Thoracic aorta (tissue), 2 donors: ENCODE data around the gene SMARCC2. TPM values are rescaled to one million over a fixed set of nuclear protein-coding genes. Genes with fewer than 3 reads are reported as not detected.
A peak's percentile ranks its signal among the peaks of the same experiment; 100 is the strongest.

Experiments
- ATAC-seq: fragments of 150-250 bp; one replicate; pipeline ENCODE4 v1.8.0; 2017; ENCODE audit warnings: low read depth; ENCODE audit not compliant: insufficient number of reproducible peaks, low FRiP score
- DNase-seq: peaks from one replicate; pipeline ENCODE4 v3.0.0-alpha.2; 2020; ENCODE audit warnings: low spot score
- H3K27ac ChIP-seq, 2 donors: fragments of 200-600 bp; sonication (generic); 1 replicate in 1 of 2; 2 replicates in 1 of 2; pipeline ENCODE4 v1.5.1; 2016; ENCODE audit warnings: mild to moderate bottlenecking in 2 of 2, moderate library complexity in 2 of 2
- H3K27me3 ChIP-seq: fragments of 200-600 bp; sonication (generic); replicated peaks from 2 replicates; pipeline ENCODE4 v1.6.0; 2016; ENCODE audit warnings: mild to moderate bottlenecking; ENCODE audit not compliant: insufficient read depth
- H3K36me3 ChIP-seq: fragments of 200-600 bp; sonication (generic); one replicate; pipeline ENCODE4 v1.5.1; 2016
- H3K4me1 ChIP-seq, 2 donors: fragments of 200-600 bp; sonication (generic); 1 replicate in 1 of 2; 2 replicates in 1 of 2; pipeline versions ENCODE4 v1.5.1 to v1.6.0; 2016; ENCODE audit warnings: low read depth in 2 of 2, mild to moderate bottlenecking in 1 of 2; ENCODE audit not compliant: control insufficient read depth in 1 of 2
- H3K4me3 ChIP-seq: fragments of 200-600 bp; sonication (generic); 2 replicates; pipeline ENCODE4 v1.5.1; 2016; ENCODE audit warnings: mild to moderate bottlenecking
- H3K9me3 ChIP-seq: fragments of 200-600 bp; sonication (generic); 2 replicates; pipeline ENCODE4 v1.5.1; 2016
- total RNA-seq, 2 donors: library from RNA; depleted of rRNA; stranded (reverse); fragments of >200 nt; gene quantifications; one replicate each; pipeline versions ENCODE4 v1.1.0 to v1.2.3, GENCODE V29; 2016
- TF ChIP-seq, protein P1 (sequence below): fragments of 200-600 bp; sonication (generic); IDR thresholded peaks from one replicate; pipeline ENCODE4 v1.5.1; 2019; ENCODE audit warnings: antibody characterized with exemption

The SMARCC2 gene
- total RNA-seq, 2 donors from 2014 or later: 68.6 to 109 TPM

DNA sequence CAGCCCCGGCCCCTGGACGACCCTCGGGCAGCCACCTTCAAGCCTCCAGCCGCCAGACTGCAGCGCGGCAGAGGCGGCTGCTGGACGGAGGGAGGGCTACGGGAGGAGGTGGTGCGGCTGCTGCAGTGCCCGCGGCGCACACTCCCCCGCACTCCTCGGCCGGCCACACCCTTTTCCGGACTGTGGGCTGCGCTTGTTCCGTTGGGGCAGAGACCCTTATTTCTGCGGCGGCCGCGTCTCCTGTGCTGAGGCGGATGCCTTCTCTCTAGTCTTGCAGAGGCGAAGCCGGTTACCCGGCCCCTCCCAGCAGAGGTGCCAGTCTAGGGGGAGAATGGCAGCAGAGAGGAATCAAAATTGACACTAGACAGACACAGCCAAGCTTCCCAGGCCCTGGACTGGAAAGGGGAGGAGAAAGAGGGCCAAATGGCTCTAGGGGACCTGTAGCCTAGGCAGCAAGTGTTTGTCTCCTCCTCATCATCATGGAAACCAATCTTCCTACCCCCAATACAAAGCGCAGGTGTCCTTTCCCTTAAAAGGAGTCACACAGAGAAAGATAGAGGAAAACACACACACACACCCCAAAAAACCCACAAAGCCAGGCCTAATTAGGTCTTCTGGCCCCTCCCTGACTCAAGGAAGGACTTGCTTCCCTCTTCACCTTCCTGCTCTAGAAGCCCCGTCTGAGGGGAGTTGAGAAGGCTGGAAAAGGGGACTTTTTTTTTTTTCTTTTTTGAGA, 59.9 kb downstream of the SMARCC2 start:
- TF ChIP-seq, protein P1, sequence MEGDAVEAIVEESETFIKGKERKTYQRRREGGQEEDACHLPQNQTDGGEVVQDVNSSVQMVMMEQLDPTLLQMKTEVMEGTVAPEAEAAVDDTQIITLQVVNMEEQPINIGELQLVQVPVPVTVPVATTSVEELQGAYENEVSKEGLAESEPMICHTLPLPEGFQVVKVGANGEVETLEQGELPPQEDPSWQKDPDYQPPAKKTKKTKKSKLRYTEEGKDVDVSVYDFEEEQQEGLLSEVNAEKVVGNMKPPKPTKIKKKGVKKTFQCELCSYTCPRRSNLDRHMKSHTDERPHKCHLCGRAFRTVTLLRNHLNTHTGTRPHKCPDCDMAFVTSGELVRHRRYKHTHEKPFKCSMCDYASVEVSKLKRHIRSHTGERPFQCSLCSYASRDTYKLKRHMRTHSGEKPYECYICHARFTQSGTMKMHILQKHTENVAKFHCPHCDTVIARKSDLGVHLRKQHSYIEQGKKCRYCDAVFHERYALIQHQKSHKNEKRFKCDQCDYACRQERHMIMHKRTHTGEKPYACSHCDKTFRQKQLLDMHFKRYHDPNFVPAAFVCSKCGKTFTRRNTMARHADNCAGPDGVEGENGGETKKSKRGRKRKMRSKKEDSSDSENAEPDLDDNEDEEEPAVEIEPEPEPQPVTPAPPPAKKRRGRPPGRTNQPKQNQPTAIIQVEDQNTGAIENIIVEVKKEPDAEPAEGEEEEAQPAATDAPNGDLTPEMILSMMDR: no peak
- ATAC-seq: no peak
- H3K9me3 ChIP-seq: no peaks in the 10 kb centered on the region
- peaks cover 31% of the 10 kb centered on the region for H3K36me3 ChIP-seq
- peak overlapping the region; percentile 83 for H3K27ac ChIP-seq
- H3K4me1 ChIP-seq: peaks cover 21 to 34% of the 10 kb centered on the region in 2 donors
- H3K4me3 ChIP-seq: peak overlapping the region; percentile 80
- DNase-seq: no peak
- no peaks in the 10 kb centered on the region for H3K27me3 ChIP-seq

DNA sequence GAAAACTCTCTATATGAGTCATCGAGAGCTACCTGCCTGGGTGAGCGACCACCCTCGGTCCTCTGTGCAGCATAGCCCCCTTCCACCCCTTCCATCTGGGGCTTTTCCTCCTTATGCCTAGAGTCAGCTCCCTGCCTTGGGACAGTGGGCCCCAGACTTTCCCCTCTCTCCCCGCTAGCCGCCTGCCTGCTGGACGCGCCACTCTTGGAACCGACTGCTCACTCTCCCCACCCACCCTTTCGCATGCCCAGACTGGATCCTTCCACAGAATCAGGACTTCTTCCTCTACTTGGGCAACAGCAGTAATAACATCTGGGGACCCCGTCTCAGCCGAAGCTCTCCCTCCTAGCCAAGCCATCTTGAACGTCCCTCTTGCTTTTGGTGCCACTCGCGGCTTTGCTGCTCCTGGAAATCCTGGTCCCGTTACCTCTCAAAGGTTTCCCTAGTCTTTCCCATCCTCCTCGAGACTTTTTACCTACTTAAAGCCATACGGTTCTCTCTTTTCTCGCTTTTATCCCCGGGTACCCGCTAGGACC, 60.5 kb downstream of the SMARCC2 start:
- Histone ChIP-seq H3K4me1 (peaks cover 21 to 34% of the 10 kb centered on the region in 2 donors), H3K9me3 (no peaks in the 10 kb centered on the region), H3K36me3 (peaks cover 25% of the 10 kb centered on the region), H3K4me3 (peak overlapping the region; percentile 80), H3K27ac (peak overlapping the region; percentile 83), H3K27me3 (no peaks in the 10 kb centered on the region)
- no peak for DNase-seq
- no peak for ATAC-seq
- TF ChIP-seq, protein P1: no peak

DNA sequence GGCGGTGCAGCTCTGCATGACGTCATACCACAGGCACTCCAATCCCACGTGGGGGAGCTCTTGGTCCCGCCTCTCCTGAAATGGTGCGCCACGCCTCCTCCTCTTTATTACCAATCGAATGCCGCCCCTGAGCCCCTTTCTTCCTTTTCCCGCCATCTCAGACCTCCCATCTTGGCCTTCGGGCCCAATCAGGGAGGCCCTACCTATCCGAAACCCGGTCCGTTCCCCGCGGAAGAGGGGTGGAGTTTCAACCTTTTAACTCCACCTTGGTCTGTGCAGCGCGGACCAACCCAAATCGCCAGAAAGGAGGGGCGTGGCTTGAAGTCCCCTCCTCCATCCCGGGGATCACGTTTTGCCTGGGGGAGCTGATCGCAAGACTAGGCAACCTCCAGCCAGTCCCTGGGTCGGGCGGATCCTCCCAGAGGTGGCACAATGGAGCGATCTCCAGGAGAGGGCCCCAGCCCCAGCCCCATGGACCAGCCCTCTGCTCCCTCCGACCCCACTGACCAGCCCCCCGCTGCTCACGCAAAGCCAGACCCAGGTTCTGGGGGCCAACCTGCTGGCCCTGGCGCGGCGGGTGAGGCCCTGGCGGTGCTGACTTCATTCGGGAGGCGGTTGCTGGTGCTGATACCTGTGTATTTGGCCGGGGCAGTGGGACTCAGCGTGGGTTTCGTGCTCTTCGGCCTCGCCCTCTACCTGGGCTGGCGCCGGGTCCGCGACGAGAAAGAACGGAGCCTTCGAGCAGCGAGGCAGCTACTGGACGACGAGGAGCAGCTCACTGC, 61.2 kb downstream of the SMARCC2 start, which contains the start of gene ESYT1:
Gene ESYT1 (plus strand): TSS at position 380 of the 782 bp plus-strand sequence. CDS start 53 bp downstream, at position 433.
- Histone ChIP-seq H3K9me3 (no peaks in the 10 kb centered on the region), H3K27ac (peak within 1 kb of the TSS; percentile 85 to 88), H3K4me1 (peaks cover 21 to 34% of the 10 kb centered on the region in 2 donors), H3K36me3 (peaks cover 18% of the 10 kb centered on the region), H3K4me3 (peak within 1 kb of the TSS; percentile 80), H3K27me3 (no peaks in the 10 kb centered on the region)
- TF ChIP-seq, protein P1: no peak
- peak; percentile 99 for DNase-seq
- ATAC-seq: peak; percentile 97

DNA sequence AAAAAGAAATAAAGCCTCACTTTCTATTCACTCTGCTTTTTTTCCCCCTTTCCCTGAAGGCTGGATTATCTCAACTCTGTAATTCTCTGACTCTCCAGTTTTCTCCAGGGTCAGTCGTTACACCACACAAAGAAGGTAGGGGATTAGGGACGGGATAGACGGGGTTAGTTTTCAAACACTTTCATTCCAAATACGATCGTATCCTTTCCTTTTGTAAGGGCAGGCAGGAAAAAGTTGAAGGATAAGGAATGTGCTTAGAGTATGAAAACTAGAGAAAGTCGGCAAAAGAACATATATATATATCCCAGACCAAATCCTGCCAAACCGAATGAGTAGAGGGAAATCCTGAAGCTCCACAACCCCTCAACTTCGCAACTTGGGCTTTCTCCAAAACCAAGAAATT, 61.8 kb downstream of the SMARCC2 start:
- no peaks in the 10 kb centered on the region for H3K9me3 ChIP-seq
- peaks cover 21 to 34% of the 10 kb centered on the region in 2 donors for H3K4me1 ChIP-seq
- peaks cover 15% of the 10 kb centered on the region for H3K36me3 ChIP-seq
- ATAC-seq (no peak), DNase-seq (no peak)
- no peaks in the 10 kb centered on the region for H3K27me3 ChIP-seq
- TF ChIP-seq, protein P1: no peak
- H3K4me3 ChIP-seq: peak overlapping the region; percentile 80
- H3K27ac ChIP-seq: peak overlapping the region; percentile 85 to 88

DNA sequence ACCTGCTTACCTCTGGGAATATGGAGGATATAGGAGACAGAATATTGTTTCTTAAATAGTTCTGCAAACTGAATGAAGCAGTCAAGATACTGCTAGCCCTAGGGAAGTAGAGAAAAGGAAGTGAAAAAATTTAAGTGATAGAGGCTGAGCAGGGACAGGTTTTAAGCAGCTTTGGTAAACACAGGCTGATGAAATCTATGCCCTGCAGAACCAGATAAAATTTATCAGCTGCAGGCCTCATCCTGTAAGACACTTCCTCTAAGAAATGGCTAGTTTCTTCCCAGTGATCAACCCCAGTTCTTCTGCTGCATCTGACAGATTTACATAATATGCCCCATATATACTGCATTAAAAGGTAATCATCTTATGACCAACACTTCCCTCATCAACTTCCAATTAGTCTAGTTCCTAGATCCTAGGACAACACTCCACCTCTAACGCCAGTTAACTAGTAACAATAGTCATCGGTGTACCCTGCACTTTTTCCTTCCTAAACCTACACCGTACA, 62.5 kb downstream of the SMARCC2 start:
- H3K27ac ChIP-seq: peak overlapping the region; percentile 85 to 88
- ATAC-seq (no peak), DNase-seq (no peak)
- H3K36me3 ChIP-seq: peaks cover 10% of the 10 kb centered on the region
- H3K27me3 ChIP-seq: no peaks in the 10 kb centered on the region
- H3K4me3 ChIP-seq: peak overlapping the region; percentile 80
- no peaks in the 10 kb centered on the region for H3K9me3 ChIP-seq
- TF ChIP-seq, protein P1: no peak
- H3K4me1 ChIP-seq: peaks cover 21 to 34% of the 10 kb centered on the region in 2 donors
